Measurements from ENCODE around the gene LSM3.
A peak's percentile ranks its signal among the peaks of the same experiment; 100 is the strongest.

LSM3 gene

DNA sequence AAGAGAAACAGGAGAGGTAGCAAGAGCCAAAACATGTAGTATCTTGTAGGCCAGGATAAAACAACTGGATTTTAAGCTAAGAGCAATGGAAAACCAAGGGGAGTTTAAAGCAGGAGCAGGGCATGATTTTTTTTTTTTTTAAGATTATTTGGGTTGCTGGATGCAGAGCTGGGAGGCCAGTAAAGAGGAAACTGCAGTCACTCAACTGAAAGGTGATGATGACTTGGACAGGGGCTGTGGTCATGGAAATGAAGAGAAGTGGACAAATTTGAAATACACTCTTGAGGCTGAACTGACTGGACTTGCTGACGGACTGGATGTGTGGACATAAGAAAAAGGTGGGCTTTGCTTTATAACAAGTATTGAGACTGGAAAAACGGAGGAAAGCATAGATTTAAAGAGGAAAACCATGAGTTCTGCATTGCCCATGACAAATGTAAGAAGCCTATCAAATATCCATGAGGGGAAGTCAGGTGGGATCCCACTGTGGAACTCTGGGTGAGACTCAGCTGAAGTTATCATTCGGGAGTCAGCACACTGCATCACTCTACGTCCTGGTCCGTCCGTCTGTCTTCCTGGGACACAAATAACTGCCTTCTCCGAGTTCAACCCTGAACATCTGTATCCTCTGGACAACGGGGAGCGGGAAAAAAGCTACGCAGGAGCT, 904 bp upstream of the LSM3 start:
- H3K27me3 ChIP-seq (ENCODE audit: control insufficient read depth, insufficient read depth, low read length): no peaks in the 10 kb centered on the region
- peak overlapping the region; percentile 97 for H3K4me3 ChIP-seq (ENCODE audit: low read depth, low read length)
- peak overlapping the region; percentile 84 for H3K27ac ChIP-seq (ENCODE audit: low read depth, low read length)
- H3K9me3 ChIP-seq (ENCODE audit: control insufficient read depth, insufficient read depth, low read length): no peaks in the 10 kb centered on the region
- peaks cover 15% of the 10 kb centered on the region for H3K4me1 ChIP-seq (ENCODE audit: control insufficient read depth, insufficient read depth, low read length)
- H3K9ac ChIP-seq (ENCODE audit: low read depth, low read length): peak overlapping the region; percentile 96
- peaks cover 26% of the 10 kb centered on the region for H3K36me3 ChIP-seq (ENCODE audit: control insufficient read depth, insufficient read depth, low read length)

DNA sequence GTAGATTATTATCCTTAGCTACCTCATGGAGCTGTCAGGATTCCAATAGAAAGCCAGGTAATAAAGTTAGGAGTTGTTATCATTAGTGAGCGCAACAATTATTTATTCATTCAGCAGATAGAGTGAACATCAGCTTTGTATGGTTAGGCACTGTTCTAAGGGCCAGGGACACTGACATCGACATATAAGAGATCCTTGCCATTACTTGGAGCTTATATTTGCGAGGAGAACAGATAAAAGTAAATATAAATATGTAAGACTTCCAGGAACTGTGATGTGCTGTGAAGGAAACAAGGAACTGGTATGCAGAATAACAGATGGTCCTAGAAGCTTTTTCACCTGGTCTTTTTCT, 473 bp downstream of the LSM3 start:
- peaks cover 34% of the 10 kb centered on the region for H3K36me3 ChIP-seq (ENCODE audit: control insufficient read depth, insufficient read depth, low read length)
- peak overlapping the region; percentile 97 for H3K4me3 ChIP-seq (ENCODE audit: low read depth, low read length)
- H3K9me3 ChIP-seq (ENCODE audit: control insufficient read depth, insufficient read depth, low read length): no peaks in the 10 kb centered on the region
- no peaks in the 10 kb centered on the region for H3K27me3 ChIP-seq (ENCODE audit: control insufficient read depth, insufficient read depth, low read length)
- H3K4me1 ChIP-seq (ENCODE audit: control insufficient read depth, insufficient read depth, low read length): peaks cover 15% of the 10 kb centered on the region
- H3K9ac ChIP-seq (ENCODE audit: low read depth, low read length): peak overlapping the region; percentile 96
- peak overlapping the region; percentile 86 for H3K27ac ChIP-seq (ENCODE audit: low read depth, low read length)

DNA sequence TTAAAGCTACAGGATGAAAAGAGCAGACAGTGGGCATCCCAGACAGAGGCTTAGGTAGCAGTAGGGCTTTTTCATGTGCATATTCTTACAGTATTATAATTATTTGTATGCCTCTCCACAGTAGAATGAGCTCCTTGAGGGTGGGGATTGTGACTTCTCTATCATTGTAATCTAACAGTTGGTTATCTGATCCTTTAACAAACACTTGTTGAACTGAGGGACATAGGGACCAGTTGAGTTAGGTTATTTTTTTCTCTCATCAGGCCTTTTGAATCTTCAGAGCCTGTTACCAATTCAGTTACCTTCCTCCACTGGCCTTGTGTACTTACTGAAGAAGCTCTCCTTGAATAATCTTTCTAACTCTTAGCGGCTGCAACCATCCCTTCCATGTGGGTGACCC, 1.2 kb downstream of the LSM3 start:
- H3K4me3 ChIP-seq (ENCODE audit: low read depth, low read length): peak overlapping the region; percentile 97
- peaks cover 36% of the 10 kb centered on the region for H3K36me3 ChIP-seq (ENCODE audit: control insufficient read depth, insufficient read depth, low read length)
- no peaks in the 10 kb centered on the region for H3K9me3 ChIP-seq (ENCODE audit: control insufficient read depth, insufficient read depth, low read length)
- H3K4me1 ChIP-seq (ENCODE audit: control insufficient read depth, insufficient read depth, low read length): peaks cover 15% of the 10 kb centered on the region
- H3K27ac ChIP-seq (ENCODE audit: low read depth, low read length): no peak overlapping the region
- H3K27me3 ChIP-seq (ENCODE audit: control insufficient read depth, insufficient read depth, low read length): no peaks in the 10 kb centered on the region
- H3K9ac ChIP-seq (ENCODE audit: low read depth, low read length): peak overlapping the region; percentile 96; the same call in 1 of the 2 replicates

DNA sequence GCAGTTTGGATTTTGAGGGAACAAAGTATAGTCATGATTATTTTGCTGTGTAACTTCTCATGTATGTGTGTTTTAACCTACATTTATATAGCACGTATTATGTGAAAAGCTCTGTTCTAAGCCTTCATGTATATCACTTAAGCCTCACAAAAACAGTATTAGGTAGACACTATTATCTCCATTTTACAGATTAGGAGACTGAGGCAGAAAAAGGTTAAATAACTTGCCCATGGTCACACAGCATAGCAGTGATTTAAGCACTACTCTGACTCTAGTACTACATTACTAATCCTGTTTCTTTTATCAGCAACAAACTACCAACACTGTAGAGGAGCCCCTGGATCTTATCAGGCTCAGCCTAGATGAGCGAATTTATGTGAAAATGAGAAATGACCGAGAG, 2.6 kb downstream of the LSM3 start:
- Histone ChIP-seq H3K36me3 (ENCODE audit: control insufficient read depth, insufficient read depth, low read length) (peaks cover 48% of the 10 kb centered on the region), H3K27ac (ENCODE audit: low read depth, low read length) (no peak overlapping the region), H3K4me3 (ENCODE audit: low read depth, low read length) (no peak overlapping the region), H3K9me3 (ENCODE audit: control insufficient read depth, insufficient read depth, low read length) (no peaks in the 10 kb centered on the region), H3K27me3 (ENCODE audit: control insufficient read depth, insufficient read depth, low read length) (no peaks in the 10 kb centered on the region), H3K4me1 (ENCODE audit: control insufficient read depth, insufficient read depth, low read length) (peaks cover 15% of the 10 kb centered on the region), H3K9ac (ENCODE audit: low read depth, low read length) (no peak overlapping the region)

DNA sequence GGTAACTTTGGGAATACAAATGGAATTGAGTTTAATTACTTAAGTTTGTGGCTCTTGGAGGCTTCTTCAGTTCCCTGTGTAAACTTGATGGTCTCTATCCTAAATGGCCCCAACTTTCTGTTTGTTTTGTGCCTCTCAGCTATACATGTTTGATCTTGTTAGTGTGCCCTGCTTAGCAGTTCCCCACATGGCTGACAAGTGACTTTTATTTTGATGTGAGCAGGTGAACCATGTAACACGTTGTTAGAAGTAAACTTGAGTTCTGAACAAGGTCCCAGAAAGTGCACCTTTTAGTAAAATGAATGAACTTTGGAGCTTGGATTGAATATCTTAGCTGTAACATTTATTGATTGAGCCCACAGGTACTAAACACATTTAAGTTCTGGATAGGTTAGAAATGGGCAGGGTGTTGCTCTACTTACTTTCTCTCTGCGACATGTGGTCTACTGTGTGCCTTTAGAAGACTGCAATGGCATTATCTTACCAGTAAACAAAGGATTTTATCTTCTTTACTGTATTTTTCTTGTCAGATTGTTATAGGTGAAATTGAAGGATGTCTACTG, 4.5 kb downstream of the LSM3 start:
- H3K4me3 ChIP-seq (ENCODE audit: low read depth, low read length): no peak overlapping the region
- no peak overlapping the region for H3K9ac ChIP-seq (ENCODE audit: low read depth, low read length)
- no peaks in the 10 kb centered on the region for H3K9me3 ChIP-seq (ENCODE audit: control insufficient read depth, insufficient read depth, low read length)
- H3K27ac ChIP-seq (ENCODE audit: low read depth, low read length): no peak overlapping the region
- H3K27me3 ChIP-seq (ENCODE audit: control insufficient read depth, insufficient read depth, low read length): no peaks in the 10 kb centered on the region
- H3K36me3 ChIP-seq (ENCODE audit: control insufficient read depth, insufficient read depth, low read length): peaks cover 67% of the 10 kb centered on the region
- peaks cover 7% of the 10 kb centered on the region; the same call in 1 of the 2 replicates for H3K4me1 ChIP-seq (ENCODE audit: control insufficient read depth, insufficient read depth, low read length)

DNA sequence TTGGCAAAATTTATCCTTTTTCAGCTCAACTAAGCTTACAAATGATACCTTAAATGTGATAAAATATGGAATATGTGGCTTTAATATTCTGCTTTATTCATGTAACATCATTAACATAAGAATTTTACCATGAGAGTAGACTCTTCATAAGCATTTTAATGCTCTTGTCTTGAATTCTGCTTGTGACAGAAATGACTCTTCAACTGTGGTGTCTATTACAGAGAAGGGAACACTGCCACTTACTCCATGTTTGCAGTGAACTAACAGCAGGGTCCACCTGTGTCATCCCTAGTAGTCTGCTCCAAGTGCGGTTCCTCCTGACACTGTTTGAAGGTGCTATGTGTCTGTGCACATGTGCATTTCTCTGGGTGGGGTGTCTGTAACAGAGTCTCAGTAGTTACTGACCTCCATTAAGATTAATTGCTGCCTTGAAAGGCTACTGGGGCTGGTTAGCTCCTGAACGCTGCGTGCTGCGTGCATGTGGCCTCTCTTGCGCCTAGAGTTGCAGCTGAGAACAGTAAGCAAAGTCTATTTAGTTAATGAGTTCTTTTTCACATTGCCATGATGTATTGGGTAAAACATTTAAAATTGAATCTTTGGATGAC, 8.3 kb downstream of the LSM3 start:
- no peaks in the 10 kb centered on the region for H3K27me3 ChIP-seq (ENCODE audit: control insufficient read depth, insufficient read depth, low read length)
- no peak overlapping the region for H3K9ac ChIP-seq (ENCODE audit: low read depth, low read length)
- no peaks in the 10 kb centered on the region for H3K9me3 ChIP-seq (ENCODE audit: control insufficient read depth, insufficient read depth, low read length)
- H3K36me3 ChIP-seq (ENCODE audit: control insufficient read depth, insufficient read depth, low read length): peaks cover 59% of the 10 kb centered on the region
- no peak overlapping the region for H3K27ac ChIP-seq (ENCODE audit: low read depth, low read length)
- no peaks in the 10 kb centered on the region for H3K4me1 ChIP-seq (ENCODE audit: control insufficient read depth, insufficient read depth, low read length)
- no peak overlapping the region for H3K4me3 ChIP-seq (ENCODE audit: low read depth, low read length)

DNA sequence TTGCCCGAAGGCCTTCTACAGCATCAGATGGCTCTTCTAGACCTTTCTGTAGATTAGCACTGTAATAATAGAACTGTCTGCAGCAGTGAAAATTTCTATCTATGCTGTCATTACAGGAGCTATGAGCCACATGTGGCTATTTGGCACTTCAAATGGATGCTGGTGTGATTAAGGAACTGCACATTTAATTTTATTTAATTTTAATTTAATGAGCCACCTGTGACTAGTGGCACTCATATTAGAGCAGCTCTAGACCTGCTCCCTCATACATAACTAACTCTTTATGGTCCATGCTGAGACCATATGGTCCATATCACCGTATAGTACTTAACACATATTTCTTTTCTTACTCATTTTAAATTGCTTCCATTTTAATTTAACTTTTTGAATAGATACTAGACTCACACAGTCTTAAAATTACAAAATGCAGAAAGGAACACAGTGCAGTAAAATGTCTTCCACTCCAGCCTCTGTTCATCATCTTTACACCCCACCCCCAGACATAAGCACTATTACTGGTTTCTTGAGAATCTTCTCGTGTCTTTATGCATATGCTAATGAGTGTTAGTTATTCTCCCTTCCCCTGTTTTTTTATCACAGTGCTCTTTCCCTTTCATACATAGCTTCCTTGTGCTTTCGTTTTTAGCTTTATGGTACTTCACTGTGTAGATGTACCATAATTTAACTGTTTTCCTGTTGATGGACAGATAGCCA, 9.6 kb downstream of the LSM3 start:
- H3K4me3 ChIP-seq (ENCODE audit: low read depth, low read length): no peak overlapping the region
- no peaks in the 10 kb centered on the region for H3K27me3 ChIP-seq (ENCODE audit: control insufficient read depth, insufficient read depth, low read length)
- peaks cover 47% of the 10 kb centered on the region for H3K36me3 ChIP-seq (ENCODE audit: control insufficient read depth, insufficient read depth, low read length)
- H3K27ac ChIP-seq (ENCODE audit: low read depth, low read length): no peak overlapping the region
- H3K4me1 ChIP-seq (ENCODE audit: control insufficient read depth, insufficient read depth, low read length): no peaks in the 10 kb centered on the region
- no peak overlapping the region for H3K9ac ChIP-seq (ENCODE audit: low read depth, low read length)
- no peaks in the 10 kb centered on the region for H3K9me3 ChIP-seq (ENCODE audit: control insufficient read depth, insufficient read depth, low read length)

DNA sequence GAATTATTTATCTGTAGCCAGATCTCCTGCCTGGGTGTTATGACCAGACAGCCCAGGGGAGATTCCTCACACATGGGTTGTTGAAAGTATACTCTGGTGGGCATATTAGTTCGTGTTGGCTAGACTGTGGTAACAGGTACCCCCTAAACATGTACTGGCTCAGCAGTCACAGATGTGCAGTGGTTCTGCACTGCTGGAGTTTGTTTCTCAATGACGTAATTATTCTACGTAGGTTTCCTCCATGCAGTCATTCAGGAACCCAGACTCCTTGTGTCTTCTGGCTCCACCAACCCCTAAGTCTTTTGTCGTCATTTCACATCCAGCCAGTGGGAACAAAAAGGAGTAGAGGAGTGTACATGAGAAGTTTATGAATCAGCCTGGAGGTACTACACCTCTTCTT, 16.2 kb downstream of the LSM3 start:
- no peak overlapping the region for H3K27ac ChIP-seq (ENCODE audit: low read depth, low read length)
- no peak overlapping the region for H3K4me3 ChIP-seq (ENCODE audit: low read depth, low read length)
- H3K9me3 ChIP-seq (ENCODE audit: control insufficient read depth, insufficient read depth, low read length): no peaks in the 10 kb centered on the region
- H3K4me1 ChIP-seq (ENCODE audit: control insufficient read depth, insufficient read depth, low read length): no peaks in the 10 kb centered on the region
- peaks cover 42% of the 10 kb centered on the region for H3K36me3 ChIP-seq (ENCODE audit: control insufficient read depth, insufficient read depth, low read length)
- H3K27me3 ChIP-seq (ENCODE audit: control insufficient read depth, insufficient read depth, low read length): no peaks in the 10 kb centered on the region
- no peak overlapping the region for H3K9ac ChIP-seq (ENCODE audit: low read depth, low read length)

DNA sequence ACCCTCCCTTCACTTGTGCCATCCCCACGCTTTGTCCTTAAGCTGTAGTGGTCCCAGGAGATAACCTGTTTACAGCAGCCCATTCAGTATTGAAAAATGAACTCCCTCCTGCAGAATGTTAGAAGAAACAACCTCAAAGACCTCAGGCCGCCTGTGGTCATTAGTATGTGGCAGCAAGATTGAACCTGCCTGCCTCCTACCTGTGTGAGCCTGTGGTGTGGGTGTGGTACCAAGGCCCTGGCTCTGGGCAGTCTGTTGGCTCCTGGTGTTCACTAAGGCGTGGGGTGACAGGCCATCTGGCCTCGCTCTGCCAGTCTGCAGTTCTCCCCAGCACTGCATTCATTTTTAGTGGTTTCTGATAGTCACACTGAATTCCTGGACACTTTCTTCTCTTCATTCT, 21.0 kb downstream of the LSM3 start:
- no peaks in the 10 kb centered on the region for H3K9me3 ChIP-seq (ENCODE audit: control insufficient read depth, insufficient read depth, low read length)
- H3K27ac ChIP-seq (ENCODE audit: low read depth, low read length): no peak overlapping the region
- no peaks in the 10 kb centered on the region for H3K27me3 ChIP-seq (ENCODE audit: control insufficient read depth, insufficient read depth, low read length)
- H3K4me1 ChIP-seq (ENCODE audit: control insufficient read depth, insufficient read depth, low read length): no peaks in the 10 kb centered on the region
- peaks cover 42% of the 10 kb centered on the region for H3K36me3 ChIP-seq (ENCODE audit: control insufficient read depth, insufficient read depth, low read length)
- H3K9ac ChIP-seq (ENCODE audit: low read depth, low read length): no peak overlapping the region
- no peak overlapping the region for H3K4me3 ChIP-seq (ENCODE audit: low read depth, low read length)

DNA sequence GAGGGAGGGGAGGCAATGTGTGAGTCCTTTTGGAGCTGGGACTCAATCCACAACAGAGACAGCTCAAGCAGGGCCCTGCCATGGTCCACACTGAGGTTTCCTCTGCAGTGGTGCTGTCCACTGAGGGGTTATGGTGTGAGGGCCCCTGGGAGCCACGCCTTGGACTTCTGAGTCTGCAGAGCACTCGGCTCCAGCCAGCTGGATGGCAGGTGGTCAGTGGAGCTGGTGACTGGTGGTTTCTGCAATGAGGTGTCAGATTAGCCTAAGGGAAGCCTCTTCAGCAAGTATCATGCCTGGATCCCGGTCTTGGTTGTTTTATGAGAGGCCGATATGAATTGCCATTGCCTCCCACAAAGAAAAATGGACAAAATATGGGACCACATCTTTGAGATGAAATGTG, 21.7 kb downstream of the LSM3 start:
- H3K9me3 ChIP-seq (ENCODE audit: control insufficient read depth, insufficient read depth, low read length): no peaks in the 10 kb centered on the region

DNA sequence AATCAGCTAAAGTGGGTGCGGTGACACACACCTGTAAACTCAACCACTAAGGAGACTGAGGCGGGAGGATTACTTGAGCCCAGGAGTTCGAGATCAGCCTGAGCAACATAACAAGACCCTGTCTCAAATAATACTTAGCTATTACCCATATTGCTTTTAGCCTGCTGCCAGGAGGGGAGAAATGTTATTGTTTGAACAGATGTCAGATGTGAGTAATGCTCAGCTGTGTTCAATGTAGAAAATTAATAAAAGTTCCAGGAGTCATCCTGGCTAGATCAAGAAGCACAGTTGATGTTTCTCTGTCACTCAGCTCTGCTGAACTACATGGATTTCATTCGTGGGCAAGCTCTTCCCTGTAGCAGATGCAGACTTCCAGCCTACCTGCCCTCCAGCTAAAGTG, 22.2 kb downstream of the LSM3 start:
- no peak overlapping the region for H3K27ac ChIP-seq (ENCODE audit: low read depth, low read length)
- no peaks in the 10 kb centered on the region for H3K4me1 ChIP-seq (ENCODE audit: control insufficient read depth, insufficient read depth, low read length)
- H3K27me3 ChIP-seq (ENCODE audit: control insufficient read depth, insufficient read depth, low read length): no peaks in the 10 kb centered on the region
- H3K9me3 ChIP-seq (ENCODE audit: control insufficient read depth, insufficient read depth, low read length): no peaks in the 10 kb centered on the region
- H3K36me3 ChIP-seq (ENCODE audit: control insufficient read depth, insufficient read depth, low read length): peaks cover 36% of the 10 kb centered on the region
- H3K4me3 ChIP-seq (ENCODE audit: low read depth, low read length): no peak overlapping the region
- no peak overlapping the region for H3K9ac ChIP-seq (ENCODE audit: low read depth, low read length)

More for the DNA sequence above, 21.7 kb downstream of the LSM3 start:
- Histone ChIP-seq H3K4me3 (ENCODE audit: low read depth, low read length) (no peak overlapping the region), H3K27ac (ENCODE audit: low read depth, low read length) (no peak overlapping the region), H3K4me1 (ENCODE audit: control insufficient read depth, insufficient read depth, low read length) (no peaks in the 10 kb centered on the region), H3K27me3 (ENCODE audit: control insufficient read depth, insufficient read depth, low read length) (no peaks in the 10 kb centered on the region), H3K9ac (ENCODE audit: low read depth, low read length) (no peak overlapping the region), H3K36me3 (ENCODE audit: control insufficient read depth, insufficient read depth, low read length) (peaks cover 38% of the 10 kb centered on the region)
